Vagina (tissue), 2 donors: ENCODE measurements around the gene LDLRAD3.

ENCODE experiments used
- CTCF ChIP-seq, 3 experiments: fragments of 450-650 bp in 2 of 3; fragments of 200-600 bp in 1 of 3; sonication (generic) in 1 of 3; IDR thresholded peaks; one replicate each; pipeline ENCODE4 v1.5.1; 2017 to 2019; ENCODE audit warnings: antibody characterized with exemption in 3 of 3, mild to moderate bottlenecking in 2 of 3, moderate library complexity in 2 of 3
- POLR2A ChIP-seq, 2 donors: fragments of 450-650 bp; IDR thresholded peaks; one replicate each; pipeline ENCODE4 v1.6.1; 2017; ENCODE audit warnings: antibody characterized with exemption in 2 of 2, mild to moderate bottlenecking in 2 of 2, moderate library complexity in 2 of 2

- TF ChIP-seq CTCF (IDR thresholded peaks at IDR 0.05) (no peak), POLR2A (IDR thresholded peaks at IDR 0.05) (no peak)
Measured at GRCh38 chr11:36147491-36147890, 203.6 kb downstream of the LDLRAD3 start.
